NCI-H1092 treated with DMSO at 0.1 percent for 48 hours (cell line): Measurements from ENCODE around the gene CRKL.

Experiments used
- DNase-seq: peaks from one replicate; lab custom pipeline; 2025; lab: John Stamatoyannopoulos, UW

Gene CRKL

GRCh38 chr22:20952544-20953341 is 35.5 kb downstream of the CRKL start:
- no peak for DNase-seq

- no peak for DNase-seq
These were observed 36.1 kb downstream of the CRKL start for GRCh38 chr22:20953342-20953608.

- DNase-seq: no peak
These were observed 36.7 kb downstream of the CRKL start for GRCh38 chr22:20953668-20954500.

GRCh38 chr22:20955548-20955947 is 38.3 kb downstream of the CRKL start:
- no peak for DNase-seq

GRCh38 chr22:20956258-20957101 is 39.3 kb downstream of the CRKL start:
- no peak for DNase-seq

GRCh38 chr22:20957102-20957682 is 40.0 kb downstream of the CRKL start:
- no peak for DNase-seq

GRCh38 chr22:20957683-20958431 is 40.6 kb downstream of the CRKL start:
- no peak for DNase-seq

GRCh38 chr22:20959578-20960461 is 42.6 kb downstream of the CRKL start:
- DNase-seq: no peak

- DNase-seq: no peak
These were observed 43.4 kb downstream of the CRKL start for GRCh38 chr22:20960609-20961008.

- no peak for DNase-seq
These were observed 45.3 kb downstream of the CRKL start for GRCh38 chr22:20962491-20962945.

GRCh38 chr22:20963201-20964052 is 46.2 kb downstream of the CRKL start:
- DNase-seq: no peak

GRCh38 chr22:20964090-20964798 is 47.0 kb downstream of the CRKL start:
- no peak for DNase-seq

GRCh38 chr22:20964799-20965103 is 47.5 kb downstream of the CRKL start:
- DNase-seq: no peak

- no peak for DNase-seq
These were observed 48.1 kb downstream of the CRKL start for GRCh38 chr22:20965104-20965887.

- no peak for DNase-seq
These were observed 49.0 kb downstream of the CRKL start for GRCh38 chr22:20965888-20966855.

- DNase-seq: no peak
These were observed 49.9 kb downstream of the CRKL start, which contains the start of gene AIFM3 for GRCh38 chr22:20966883-20967696. AIFM3 (plus strand) TSS chr22:20967255; CDS start chr22:20967945, 690 bp downstream.
